Cardiac muscle cell (in vitro differentiated cells and primary cell): ENCODE measurements around the gene LRMDA. TPM values are rescaled to one million over a fixed set of nuclear protein-coding genes. Genes with fewer than 3 reads are reported as not detected.

ENCODE experiments used
- DNase-seq, 2 donors: peaks; one replicate each; pipeline versions ENCODE4 v3.0.0 to v3.0.0-alpha.2; 2010 to 2017; ENCODE audit warnings: low read depth in 1 of 2, low spot score in 1 of 2
- H3K27ac ChIP-seq: fragments of 200-600 bp; sonication (generic); 2 replicates; pipeline ENCODE4 v1.5.1; 2016
- H3K27me3 ChIP-seq: fragments of 200-600 bp; sonication (generic); 2 replicates; pipeline ENCODE4 v1.6.0; 2016; ENCODE audit warnings: control low read depth
- H3K36me3 ChIP-seq: fragments of 200-600 bp; sonication (generic); 2 replicates; pipeline ENCODE4 v1.5.1; 2016; ENCODE audit warnings: control low read depth
- H3K4me1 ChIP-seq: fragments of 200-600 bp; sonication (generic); 2 replicates; pipeline ENCODE4 v1.8.1; 2017; ENCODE audit warnings: low read depth, mild to moderate bottlenecking, mixed run types
- H3K4me3 ChIP-seq: fragments of 200-600 bp; sonication (generic); 2 replicates; pipeline ENCODE4 v1.5.1; 2016; ENCODE audit warnings: mild to moderate bottlenecking
- H3K9me3 ChIP-seq: fragments of 200-600 bp; sonication (generic); 2 replicates; pipeline ENCODE4 v1.5.1; 2017; ENCODE audit warnings: low read depth, mild to moderate bottlenecking, control low read depth
- polyA plus RNA-seq: library from polyadenylated mRNA; unstranded; fragments of >200 nt; fragmentation: Nextera tagmentation; extraction: Ambion mirVana; gene quantifications from 2 replicates; pipeline ENCODE4 v1.2.1, GENCODE V29; 2016
- total RNA-seq: library from RNA; depleted of rRNA; stranded (reverse); fragments of >200 nt; gene quantifications from 2 replicates; pipeline ENCODE4 v1.2.3, GENCODE V29; 2016
- TF ChIP-seq, protein P1 (sequence below): IDR thresholded peaks from 2 replicates; pipeline ENCODE4 v1.5.1; 2012; ENCODE audit warnings: low read depth, mild to moderate bottlenecking, low read length

The LRMDA gene
- total and polyA plus RNA-seq, 2 experiments from 2014 or later, result 6.2 to 11.7 TPM

DNA sequence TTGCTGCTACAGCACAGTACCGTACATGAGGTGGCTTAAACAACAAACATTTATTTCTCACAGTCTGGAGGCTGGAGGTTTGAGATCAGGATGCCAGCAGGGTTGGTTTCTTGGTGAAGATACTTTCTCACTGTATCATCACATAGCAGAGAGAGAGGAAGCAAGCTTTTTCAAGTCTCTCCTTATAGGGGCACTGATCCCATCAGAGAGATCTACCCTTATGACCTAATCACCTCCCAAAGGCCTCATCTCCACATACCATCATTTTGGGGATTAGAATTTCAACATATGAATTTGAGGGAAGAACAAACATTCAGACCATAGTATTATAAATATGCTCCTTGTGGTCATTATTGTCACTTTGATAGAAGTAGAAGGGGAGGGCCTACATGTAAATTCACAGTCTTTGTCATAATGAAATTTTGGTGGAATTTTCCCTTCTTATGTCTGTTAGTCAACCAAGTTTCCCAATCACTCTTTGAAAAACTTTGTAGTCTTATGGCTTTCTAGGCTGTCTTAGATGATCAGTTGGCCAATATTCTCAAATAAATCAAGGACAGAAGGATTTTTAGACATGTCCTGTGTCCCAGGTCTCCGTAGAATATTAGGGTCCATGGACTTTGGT is 606.2 kb downstream of the LRMDA start:
- Histone ChIP-seq H3K9me3 (no peaks in the 10 kb centered on the region), H3K27me3 (no peaks in the 10 kb centered on the region), H3K36me3 (no peaks in the 10 kb centered on the region), H3K27ac (no peak overlapping the region), H3K4me1 (peaks cover 17% of the 10 kb centered on the region), H3K4me3 (no peak overlapping the region)
- DNase-seq, result no peak
- TF ChIP-seq, protein P1, sequence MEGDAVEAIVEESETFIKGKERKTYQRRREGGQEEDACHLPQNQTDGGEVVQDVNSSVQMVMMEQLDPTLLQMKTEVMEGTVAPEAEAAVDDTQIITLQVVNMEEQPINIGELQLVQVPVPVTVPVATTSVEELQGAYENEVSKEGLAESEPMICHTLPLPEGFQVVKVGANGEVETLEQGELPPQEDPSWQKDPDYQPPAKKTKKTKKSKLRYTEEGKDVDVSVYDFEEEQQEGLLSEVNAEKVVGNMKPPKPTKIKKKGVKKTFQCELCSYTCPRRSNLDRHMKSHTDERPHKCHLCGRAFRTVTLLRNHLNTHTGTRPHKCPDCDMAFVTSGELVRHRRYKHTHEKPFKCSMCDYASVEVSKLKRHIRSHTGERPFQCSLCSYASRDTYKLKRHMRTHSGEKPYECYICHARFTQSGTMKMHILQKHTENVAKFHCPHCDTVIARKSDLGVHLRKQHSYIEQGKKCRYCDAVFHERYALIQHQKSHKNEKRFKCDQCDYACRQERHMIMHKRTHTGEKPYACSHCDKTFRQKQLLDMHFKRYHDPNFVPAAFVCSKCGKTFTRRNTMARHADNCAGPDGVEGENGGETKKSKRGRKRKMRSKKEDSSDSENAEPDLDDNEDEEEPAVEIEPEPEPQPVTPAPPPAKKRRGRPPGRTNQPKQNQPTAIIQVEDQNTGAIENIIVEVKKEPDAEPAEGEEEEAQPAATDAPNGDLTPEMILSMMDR, result no peak

DNA sequence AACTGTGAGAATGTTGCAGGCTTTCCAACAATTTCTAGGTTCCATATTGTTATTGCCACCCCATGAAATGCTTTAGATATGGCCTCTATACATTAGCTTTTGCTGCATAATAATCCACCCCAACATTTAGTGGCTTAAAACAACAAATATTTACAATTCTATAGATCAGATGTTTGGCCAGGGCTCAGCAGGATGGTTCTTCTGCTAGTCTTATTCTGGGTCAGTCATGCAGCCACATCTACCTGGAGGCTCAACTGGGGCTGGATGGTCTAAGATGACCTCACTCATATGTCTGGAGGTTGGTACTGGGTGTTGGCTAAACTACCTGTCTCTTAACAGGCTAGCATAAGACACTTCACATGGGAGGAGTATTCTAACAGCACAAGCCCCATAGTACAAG is 607.3 kb downstream of the LRMDA start:
- TF ChIP-seq, protein P1, result no peak
- Histone ChIP-seq H3K9me3 (no peaks in the 10 kb centered on the region), H3K4me1 (peaks cover 17% of the 10 kb centered on the region), H3K27me3 (no peaks in the 10 kb centered on the region), H3K4me3 (no peak overlapping the region), H3K36me3 (no peaks in the 10 kb centered on the region), H3K27ac (no peak overlapping the region)
- DNase-seq, result no peak

DNA sequence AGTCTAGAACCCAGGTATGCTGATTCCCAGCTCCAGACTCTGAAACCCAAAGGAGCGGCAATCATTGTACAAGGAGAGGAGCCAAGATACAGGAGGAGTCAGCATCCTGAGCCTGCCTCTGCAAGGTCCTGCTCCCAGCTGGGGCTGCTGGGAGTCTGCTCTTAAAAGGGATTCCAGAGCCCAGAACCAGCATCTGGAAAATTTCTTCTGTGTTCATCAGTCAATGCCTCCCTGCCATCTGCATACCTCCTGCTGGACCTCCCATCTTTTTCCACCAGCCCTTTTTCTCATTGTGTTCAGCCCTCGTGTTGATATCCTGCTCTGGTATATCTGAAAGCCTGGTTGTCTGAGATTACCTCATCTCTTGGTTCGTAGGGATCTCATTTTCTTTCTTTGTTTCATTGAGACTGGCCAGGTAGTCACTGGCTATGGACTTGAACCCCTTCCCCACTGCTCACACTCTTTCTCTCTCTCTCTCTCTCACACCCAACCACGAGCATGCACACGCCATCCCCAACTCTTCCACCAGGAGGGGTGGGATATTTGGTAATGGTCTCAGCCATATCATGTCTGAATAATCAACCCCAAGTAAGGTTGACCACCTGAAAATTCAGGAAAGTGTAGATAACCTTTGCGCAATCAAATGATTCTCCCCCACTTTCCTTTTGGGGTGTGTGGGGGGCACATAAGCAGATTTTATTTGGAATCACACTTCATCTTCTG is 608.8 kb downstream of the LRMDA start:
- TF ChIP-seq, protein P1, result peak; percentile 21
- Histone ChIP-seq H3K4me3 (no peak overlapping the region), H3K36me3 (no peaks in the 10 kb centered on the region), H3K27ac (no peak overlapping the region), H3K9me3 (no peaks in the 10 kb centered on the region), H3K27me3 (no peaks in the 10 kb centered on the region), H3K4me1 (peaks cover 6% of the 10 kb centered on the region)
- DNase-seq, result no peak

DNA sequence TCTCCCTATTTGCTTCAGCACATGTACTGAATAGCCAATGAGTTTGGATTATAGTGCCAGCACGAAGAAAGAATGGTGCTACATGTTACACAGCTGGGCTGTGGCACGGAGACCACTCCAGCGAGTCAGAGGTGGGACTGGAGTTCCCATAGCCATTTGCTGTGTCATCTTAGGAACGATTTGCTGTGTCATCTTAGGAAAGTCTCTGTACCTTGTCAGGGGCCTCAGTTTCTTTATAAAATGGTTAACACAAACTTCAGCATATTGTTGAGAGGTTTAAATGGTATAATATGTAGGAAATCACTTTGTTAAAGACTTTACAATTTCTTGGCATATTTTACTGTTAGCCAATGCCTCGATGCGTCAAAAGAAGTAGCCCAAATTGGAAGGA is 609.4 kb downstream of the LRMDA start:
- Histone ChIP-seq H3K4me3 (no peak overlapping the region), H3K4me1 (peaks cover under 1% of the 10 kb centered on the region), H3K36me3 (no peaks in the 10 kb centered on the region), H3K27me3 (no peaks in the 10 kb centered on the region), H3K9me3 (no peaks in the 10 kb centered on the region), H3K27ac (no peak overlapping the region)
- no peak for DNase-seq
- TF ChIP-seq, protein P1, result no peak

DNA sequence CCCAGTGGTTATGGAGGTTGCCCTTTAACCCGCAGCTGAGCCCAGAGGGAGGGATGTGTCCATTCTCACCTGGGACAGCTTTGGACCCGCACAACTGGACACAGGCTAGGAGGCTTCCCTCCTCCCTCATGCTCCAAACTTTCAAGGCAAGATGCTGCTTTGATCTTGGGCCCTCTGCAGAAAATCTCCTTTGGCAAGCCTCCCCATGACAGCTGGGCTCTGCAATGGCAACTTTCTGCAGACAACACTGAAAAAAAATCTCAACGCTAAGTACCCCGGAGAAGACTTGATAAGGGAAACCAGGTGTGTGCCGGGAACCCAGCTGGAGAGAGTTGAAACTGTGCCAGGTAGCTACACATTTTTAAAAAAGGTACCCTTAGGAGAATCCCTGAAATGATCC is 610.1 kb downstream of the LRMDA start:
- TF ChIP-seq, protein P1, result no peak

More for the DNA sequence above, 610.1 kb downstream of the LRMDA start:
- Histone ChIP-seq H3K27ac (no peak overlapping the region), H3K36me3 (no peaks in the 10 kb centered on the region), H3K27me3 (no peaks in the 10 kb centered on the region), H3K4me1 (no peaks in the 10 kb centered on the region), H3K4me3 (no peak overlapping the region), H3K9me3 (no peaks in the 10 kb centered on the region)
- no peak for DNase-seq
